ENCODE results near the gene ANKRD11.
A peak's percentile ranks its signal among the peaks of the same experiment; 100 is the strongest.

The ANKRD11 gene

GRCh38 chr16:89297156-89297874 lies 193.0 kb downstream of the ANKRD11 start:
- DNase-seq (ENCODE audit: low read depth) = no peak

DNA sequence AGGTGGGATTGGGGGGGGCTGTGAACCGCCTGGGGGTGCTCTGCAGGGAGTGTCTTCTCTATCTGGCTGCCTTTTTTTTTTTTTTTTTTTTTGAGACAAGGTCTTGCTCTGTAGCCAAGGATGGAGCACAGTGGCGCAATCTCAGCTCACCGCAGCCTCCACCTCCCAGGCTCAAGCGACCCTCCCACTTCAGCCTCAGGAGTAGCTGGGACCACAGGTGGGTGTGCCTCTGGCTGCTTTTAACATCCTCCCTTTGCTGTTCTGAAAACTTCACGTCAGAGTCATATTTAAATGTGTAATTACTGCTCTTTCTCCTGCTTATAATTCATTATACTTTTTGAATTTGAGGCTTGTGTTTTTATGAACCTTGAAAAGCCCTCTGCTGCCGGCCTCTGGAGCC lies 194.4 kb downstream of the ANKRD11 start:
- DNase-seq (ENCODE audit: low read depth) = no peak

DNA sequence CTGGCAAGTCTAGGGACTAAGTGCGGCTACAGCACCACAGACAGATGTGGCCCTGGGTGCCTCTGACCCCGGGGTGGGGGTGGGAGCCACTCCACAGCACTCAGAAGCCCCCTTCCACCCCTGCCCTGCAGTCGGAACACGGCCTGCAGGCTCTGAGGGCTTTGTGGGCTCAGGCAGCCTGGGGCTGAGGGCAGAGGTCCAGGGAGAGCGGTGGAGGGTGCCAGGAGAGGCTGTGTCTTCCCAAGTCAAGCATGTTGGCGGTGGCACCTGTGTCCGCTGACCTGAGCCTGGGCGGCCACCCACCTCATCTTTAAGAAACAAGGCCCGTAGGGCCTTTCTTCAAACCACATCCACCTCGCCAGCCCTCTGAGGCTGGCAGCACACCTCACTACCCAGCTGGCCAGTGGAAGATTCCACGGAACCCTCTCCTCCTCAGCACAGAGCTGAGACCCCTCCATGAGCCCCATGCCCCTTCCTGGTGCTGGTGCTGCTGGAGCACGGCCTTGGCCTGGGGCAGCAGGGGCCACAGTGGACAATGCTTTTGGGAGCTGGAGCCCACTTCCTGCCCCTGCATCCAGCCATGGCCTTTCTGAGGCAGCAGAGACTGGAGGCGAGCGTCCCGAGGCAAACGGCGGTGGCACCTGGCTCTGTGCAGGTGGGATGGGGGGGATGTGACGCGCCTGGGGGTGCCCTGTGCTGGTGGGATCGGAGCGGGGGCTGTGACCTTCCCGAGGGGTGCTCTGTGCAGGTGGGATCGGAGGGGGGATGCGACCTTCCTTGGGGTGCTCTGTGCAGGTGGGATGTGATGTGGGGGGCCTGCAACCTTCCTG lies 195.1 kb downstream of the ANKRD11 start:
- DNase-seq (ENCODE audit: low read depth) = no peak

- DNase-seq (ENCODE audit: low read depth) = no peak
Measured at GRCh38 chr16:89294486-89294885, 195.9 kb downstream of the ANKRD11 start.

DNA sequence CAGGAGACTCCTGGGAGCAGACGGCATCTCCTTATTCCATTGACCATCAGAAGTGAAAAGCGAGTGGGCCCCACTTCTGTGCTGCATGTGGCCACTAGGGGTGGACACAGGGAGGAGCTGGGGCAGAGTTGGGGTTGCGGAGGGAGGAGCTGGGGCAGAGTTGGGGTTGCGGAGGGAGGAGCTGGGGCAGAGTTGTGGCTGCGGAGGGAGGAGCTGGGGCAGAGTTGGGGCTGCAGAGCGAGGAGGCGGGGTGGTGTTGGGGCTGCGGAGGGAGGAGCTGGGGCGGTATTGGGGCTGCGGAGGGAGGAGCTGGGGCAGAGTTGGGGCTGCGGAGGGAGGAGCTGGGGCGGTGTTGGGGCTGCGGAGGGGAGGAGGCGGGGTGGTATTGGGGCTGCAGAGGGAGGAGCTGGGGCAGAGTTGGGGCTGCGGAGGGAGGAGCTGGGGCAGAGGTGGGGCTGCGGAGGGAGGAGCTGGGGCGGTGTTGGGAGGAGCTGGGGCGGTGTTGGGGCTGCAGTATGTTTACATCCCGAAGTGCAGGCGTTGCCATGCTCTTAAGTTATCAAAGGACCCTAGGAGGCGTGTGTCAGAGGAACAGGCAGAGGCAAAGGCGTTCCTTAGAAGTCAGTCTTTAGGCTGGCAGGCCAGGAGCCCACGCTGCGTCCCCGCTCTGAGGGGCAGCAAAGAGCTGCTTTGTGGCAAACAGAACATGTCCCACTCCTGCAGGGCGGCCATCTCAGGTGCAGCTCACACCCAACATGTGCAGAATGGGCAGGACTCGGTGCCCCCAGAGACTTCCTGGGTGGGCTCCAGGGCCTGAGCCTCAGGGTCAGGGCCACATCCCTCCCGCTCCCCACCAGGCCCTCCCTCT lies 196.9 kb downstream of the ANKRD11 start:
- DNase-seq (ENCODE audit: low read depth) = no peak

DNA sequence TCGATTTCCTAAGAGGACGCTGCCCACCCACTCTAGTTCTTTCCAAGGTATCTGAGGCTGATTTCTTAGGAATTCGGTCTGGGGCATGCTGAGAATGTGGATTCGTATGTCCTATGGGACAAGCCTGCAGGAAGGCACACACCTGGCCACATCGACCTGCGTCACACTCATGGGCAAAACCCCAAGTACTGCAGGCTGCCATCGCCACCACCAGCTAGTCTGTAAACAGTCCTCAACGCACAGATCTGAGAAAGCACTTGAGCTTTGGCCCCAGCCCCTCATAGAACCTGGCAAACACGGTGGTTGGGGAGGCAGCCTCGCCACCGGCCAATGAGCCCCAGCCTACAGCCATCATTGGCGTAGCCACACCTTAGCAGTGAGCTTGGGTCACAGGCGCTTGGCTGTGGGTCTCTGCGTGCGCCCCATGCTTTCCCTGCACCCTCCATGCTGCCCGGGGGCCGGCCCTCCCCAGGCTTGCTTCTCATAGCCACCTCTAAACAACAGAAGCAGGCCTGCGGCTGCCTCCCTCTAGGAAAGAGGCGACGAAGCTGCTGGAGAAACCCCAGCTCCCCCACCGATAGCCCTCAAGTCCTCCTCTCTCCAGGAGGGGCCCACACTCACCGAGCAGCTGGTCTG lies 197.8 kb downstream of the ANKRD11 start:
- no peak for DNase-seq (ENCODE audit: low read depth)

GRCh38 chr16:89291776-89292175 lies 198.6 kb downstream of the ANKRD11 start:
- no peak for DNase-seq (ENCODE audit: low read depth)

DNA sequence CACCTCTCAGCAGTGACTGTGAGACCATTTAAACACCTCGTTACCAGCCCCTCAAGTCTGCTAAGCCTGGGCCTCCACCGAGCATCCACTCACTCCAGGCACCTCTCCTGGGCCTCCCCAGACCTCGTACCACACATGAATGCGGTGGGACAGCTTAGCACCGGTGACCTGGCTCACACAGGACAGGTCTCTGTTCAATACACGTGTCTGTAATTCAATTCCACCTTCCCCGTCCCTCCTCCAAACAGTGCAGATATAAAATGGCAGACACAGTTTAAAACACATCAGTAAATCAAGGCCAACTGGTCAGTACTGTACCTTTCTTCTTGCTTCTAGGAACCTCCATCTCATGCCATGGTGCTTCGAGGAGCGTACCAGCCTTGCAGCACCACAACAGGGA lies 199.0 kb downstream of the ANKRD11 start:
- no peak for DNase-seq (ENCODE audit: low read depth)

DNA sequence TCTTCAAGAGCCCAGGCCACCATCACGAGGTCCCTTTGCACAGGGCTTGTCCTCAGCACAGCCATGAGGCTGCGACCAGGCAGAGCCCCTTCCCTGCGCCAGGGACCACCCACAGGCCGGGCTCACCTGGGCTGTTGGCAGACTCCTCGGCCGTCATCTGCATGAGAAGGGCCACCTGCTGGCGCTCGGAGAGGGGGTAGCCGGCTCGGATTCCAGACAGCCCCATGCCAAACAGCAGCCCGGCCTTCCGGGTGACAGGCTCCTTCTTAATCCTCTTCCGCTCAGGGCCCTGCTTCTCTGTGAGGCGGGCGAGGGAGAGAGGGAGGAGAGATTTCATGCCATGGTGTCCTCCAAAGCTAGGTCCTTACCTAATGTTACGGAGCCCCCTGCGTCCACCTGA lies 199.5 kb downstream of the ANKRD11 start:
- DNase-seq (ENCODE audit: low read depth) = no peak

GRCh38 chr16:89290472-89290871 lies 199.9 kb downstream of the ANKRD11 start:
- DNase-seq (ENCODE audit: low read depth) = no peak

DNA sequence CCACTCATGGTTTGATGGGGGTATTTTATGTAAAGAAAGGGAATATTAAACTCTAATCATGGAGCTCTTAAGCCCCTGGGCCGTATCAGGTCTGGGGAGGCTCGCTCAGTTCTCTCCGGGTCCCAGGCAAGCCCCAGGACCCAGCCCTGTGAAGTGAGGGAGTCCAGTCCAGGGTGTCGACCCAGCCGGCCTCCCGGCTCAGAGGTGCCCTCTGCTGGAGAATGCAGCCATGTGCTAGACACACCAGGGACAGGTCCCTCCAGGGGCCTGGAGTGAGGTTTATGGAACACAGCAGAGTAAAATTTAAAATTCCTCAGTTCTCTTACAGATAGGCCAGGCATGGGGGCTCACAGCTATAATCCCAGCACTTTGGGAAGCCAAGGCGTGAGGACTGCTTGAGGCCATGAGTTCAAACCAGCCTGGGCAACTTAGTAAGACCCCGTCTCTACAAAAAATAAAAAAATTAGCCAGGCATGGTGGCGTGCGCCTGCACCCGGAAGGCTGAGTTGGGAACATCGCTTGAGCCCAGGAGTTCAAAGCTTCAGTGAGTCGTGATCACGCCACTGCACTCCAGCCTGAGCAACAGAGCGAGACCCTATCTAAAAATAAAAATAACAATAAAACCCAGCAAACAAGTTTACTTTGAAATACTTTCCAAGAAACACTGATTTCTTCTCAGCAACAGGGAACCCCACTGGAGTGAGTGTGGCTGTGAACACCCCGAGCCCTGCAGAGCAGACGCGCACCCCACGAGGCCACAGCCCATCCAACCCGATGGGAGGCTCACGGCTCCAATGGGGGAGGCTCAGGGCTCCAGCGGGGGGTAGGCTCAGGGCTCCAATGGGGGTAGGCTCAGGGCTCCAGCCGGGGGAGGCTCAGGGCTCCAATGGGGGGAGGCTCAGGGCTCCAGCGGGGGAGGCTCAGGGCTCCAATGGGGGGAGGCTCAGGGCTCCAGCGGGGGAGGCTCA lies 200.6 kb downstream of the ANKRD11 start:
- DNase-seq (ENCODE audit: low read depth) = peak; percentile 44

GRCh38 chr16:89288966-89289365 lies 201.4 kb downstream of the ANKRD11 start:
- DNase-seq (ENCODE audit: low read depth) = no peak

DNA sequence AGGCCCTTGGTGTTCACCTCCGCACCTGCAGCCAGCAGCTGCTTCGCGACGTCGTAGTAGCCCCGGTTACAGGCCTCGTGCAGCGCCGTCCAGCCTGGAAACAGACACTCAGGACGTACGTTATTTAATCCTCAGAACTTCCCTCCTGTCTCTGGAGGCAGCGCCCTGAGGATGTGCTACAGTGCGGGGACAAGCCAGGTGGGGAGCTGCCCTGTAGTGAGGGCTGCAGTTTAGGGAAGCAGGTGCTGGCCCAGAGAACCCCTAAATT lies 201.8 kb downstream of the ANKRD11 start:
- no peak for DNase-seq (ENCODE audit: low read depth)

DNA sequence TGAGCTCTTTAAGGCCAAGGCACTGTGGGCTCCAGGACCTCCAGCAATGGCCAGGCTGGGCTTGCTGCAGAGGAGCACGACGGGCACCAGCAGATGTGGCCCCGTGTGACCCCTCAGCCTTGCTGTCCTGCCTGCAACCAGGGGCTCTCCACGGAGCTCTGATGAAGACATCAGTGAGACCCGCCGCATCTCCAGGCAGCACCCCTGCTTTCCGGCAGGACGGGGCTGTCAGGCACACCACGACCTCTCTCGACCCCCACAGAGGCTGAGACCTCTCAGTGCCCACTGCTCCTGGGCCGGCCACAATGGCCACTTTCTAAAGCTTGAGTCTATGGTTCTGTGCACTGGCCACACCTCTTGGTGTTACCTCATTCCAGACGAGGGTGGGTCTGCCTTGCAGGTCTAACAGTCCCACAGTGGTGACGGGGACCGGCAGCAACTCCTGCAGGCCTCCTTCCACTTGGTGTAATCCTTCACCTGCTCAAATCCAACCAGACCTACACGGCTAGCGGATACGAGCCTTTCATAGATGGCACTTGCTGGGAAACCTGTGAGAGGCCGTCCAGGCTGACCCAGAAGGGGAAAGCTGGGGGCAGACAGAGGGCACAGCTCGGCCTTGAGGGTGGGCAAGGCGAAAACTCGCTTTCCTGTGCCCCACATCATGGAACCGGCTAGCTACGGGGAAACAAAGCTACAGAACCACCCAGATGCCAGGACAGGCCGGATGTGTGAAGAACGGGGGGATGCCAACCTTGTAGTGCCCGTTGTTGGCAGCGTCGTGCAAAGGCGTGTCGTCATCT lies 202.4 kb downstream of the ANKRD11 start:
- no peak for DNase-seq (ENCODE audit: low read depth)

DNA sequence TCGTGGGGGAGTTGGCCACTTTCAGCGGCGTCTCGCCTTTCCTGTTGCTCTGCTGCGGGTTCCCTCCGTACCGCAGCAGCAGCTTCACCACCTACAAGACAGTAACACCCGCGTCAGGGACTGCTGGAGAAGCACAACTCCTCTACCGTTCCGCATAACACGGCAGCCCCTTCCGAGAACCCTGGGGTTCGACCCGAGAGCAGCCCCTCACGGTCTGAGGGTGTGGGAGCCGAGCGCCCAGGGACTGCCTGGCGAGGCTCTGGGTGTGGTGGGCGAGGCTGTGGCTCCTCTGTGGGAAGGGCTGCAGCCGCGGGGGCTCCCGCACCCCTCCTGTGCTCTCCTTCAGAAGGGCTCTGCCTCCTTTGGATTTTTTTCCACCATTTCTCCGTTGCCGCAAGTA lies 204.3 kb downstream of the ANKRD11 start:
- no peak for DNase-seq (ENCODE audit: low read depth)

- no peak for DNase-seq (ENCODE audit: low read depth)
Measured at GRCh38 chr16:89285381-89285780, 205.0 kb downstream of the ANKRD11 start.

DNA sequence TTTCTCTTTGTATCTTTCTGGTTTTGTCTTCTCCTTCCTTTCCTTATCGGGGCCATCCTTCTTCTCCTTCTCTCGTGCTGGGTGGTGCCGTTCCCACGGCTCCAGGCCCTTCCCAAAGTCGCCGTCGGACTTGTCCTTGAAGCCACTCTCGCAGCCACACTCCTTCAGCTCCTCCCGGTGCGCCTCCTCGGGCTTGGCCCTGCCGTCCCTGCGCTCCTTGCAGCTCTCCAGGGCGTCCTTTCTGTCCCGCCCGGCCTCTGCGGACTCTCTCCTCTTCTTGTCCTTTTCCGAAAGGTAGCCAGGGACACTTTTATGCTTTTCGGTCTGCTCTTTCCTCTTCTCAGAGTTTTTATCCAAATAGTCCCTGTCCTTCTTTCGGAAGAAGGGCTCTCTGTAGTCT lies 206.9 kb downstream of the ANKRD11 start:
- no peak for DNase-seq (ENCODE audit: low read depth)

- DNase-seq (ENCODE audit: low read depth) = no peak
Measured at GRCh38 chr16:89282523-89282922, 207.8 kb downstream of the ANKRD11 start.

GRCh38 chr16:89281829-89282228 lies 208.5 kb downstream of the ANKRD11 start:
- DNase-seq (ENCODE audit: low read depth) = no peak

DNA sequence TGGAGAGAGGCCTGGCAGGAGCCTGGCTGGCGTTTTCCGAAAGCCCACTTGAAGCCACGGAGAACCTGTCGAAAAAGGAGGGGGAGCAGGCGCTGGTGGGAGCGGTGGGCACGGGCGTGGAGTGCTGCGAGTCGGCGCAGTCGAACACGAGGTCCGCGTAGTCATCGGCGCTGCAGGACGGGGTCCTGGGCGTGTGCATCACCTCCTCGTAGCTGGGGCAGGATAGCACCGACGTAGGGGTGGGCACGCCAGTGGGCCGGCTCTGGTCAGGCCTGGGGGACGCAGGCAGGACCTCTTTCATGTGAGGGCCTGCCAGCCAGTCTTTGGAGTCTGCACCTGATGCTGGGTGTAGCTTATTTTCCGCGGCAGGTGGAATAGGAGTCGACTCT lies 209.2 kb downstream of the ANKRD11 start:
- no peak for DNase-seq (ENCODE audit: low read depth)
